Endothelial cell of umbilical vein (primary cell): Measurements from ENCODE around the gene HDAC8. TPM values are rescaled to one million over a fixed set of nuclear protein-coding genes. Genes with fewer than 3 reads are reported as not detected.

ENCODE experiments used
- BruUV-seq: library from RNA; stranded (reverse); fragments of 400-500 nt; replicated peaks from 2 replicates; lab custom pipeline; 2021; lab: Mats Ljungman, UMichigan
- CTCF ChIA-PET: fragments of 300-600, 350-600 bp; sonication (Branson Sonifier 250); formaldehyde crosslinking; loops from one replicate; lab custom pipeline; 2021; ENCODE audit warnings: antibody characterized with exemption, inconsistent platforms; lab: Charles Lee
- POLR2A ChIA-PET: fragments of 300-600, 350-600 bp; sonication (Branson Sonifier 250); formaldehyde crosslinking; loops from one replicate; lab custom pipeline; 2021; ENCODE audit warnings: antibody characterized with exemption, inconsistent platforms; lab: Charles Lee
- DNase-seq: peaks from one replicate; pipeline ENCODE4 v3.0.0-alpha.2; 2011; ENCODE audit warnings: low read depth, low spot score
- FAIRE-seq: peaks from 2 replicates; lab custom pipeline; 2011; peaks lifted over from hg19 to GRCh38; lab: Jason Lieb, UNC
- H2AFZ ChIP-seq: 2 replicates; pipeline ENCODE4 v1.6.0; 2012; ENCODE audit warnings: low read depth, low read length, control low read depth, inconsistent platforms
- H3K27ac ChIP-seq: 2 replicates; pipeline ENCODE4 v1.5.1; 2011; ENCODE audit warnings: low read depth, mild to moderate bottlenecking, control low read depth, low read length, moderate library complexity; ENCODE audit not compliant: insufficient read depth
- H3K27me3 ChIP-seq, 2 experiments: 2 replicates each; pipeline versions ENCODE4 v1.6.0 to v1.6.1; 2011; ENCODE audit warnings: low read length in 2 of 2, mixed read lengths in 1 of 2; ENCODE audit not compliant: control insufficient read depth in 2 of 2, insufficient read depth in 2 of 2
- H3K36me3 ChIP-seq, 2 experiments: 2 replicates in 1 of 2; 3 replicates in 1 of 2; pipeline ENCODE4 v1.5.1; 2011; ENCODE audit warnings: low read length in 2 of 2, mild to moderate bottlenecking in 1 of 2, moderate library complexity in 1 of 2; ENCODE audit not compliant: control insufficient read depth in 2 of 2, insufficient read depth in 2 of 2; ENCODE audit errors: extremely low read depth in 1 of 2
- H3K4me1 ChIP-seq: 3 replicates; pipeline ENCODE4 v1.5.1; 2011; ENCODE audit warnings: mild to moderate bottlenecking, low read length; ENCODE audit not compliant: control insufficient read depth, insufficient read depth; ENCODE audit errors: extremely low read depth
- H3K4me2 ChIP-seq: 2 replicates; pipeline ENCODE4 v1.6.1; 2011; ENCODE audit warnings: low read length, control low read depth, mixed read lengths; ENCODE audit not compliant: insufficient read depth
- H3K4me3 ChIP-seq, 3 experiments: fragments of 200-600 bp in 1 of 3; sonication (generic), shearing (Covaris generic) in 1 of 3; replicated peaks in 1 of 3; 2 replicates each; pipeline ENCODE4 v1.5.1; 2011 to 2016; ENCODE audit warnings: control low read depth in 3 of 3, low read length in 3 of 3, mild to moderate bottlenecking in 2 of 3, inconsistent platforms in 1 of 3, low read depth in 1 of 3, moderate library complexity in 1 of 3; ENCODE audit not compliant: insufficient read depth in 1 of 3
- H3K79me2 ChIP-seq: 2 replicates; pipeline ENCODE4 v1.6.0; 2012; ENCODE audit warnings: low read length, inconsistent platforms; ENCODE audit not compliant: control insufficient read depth, insufficient read depth
- H3K9ac ChIP-seq: replicated peaks from 2 replicates; pipeline ENCODE3; 2011; ENCODE audit warnings: low read length, control low read depth; ENCODE audit not compliant: insufficient read depth; ENCODE audit errors: extremely low read depth
- H3K9me1 ChIP-seq: replicated peaks from 3 replicates; pipeline ENCODE4 v1.6.0; 2011; ENCODE audit warnings: mild to moderate bottlenecking, low read length; ENCODE audit not compliant: control insufficient read depth, insufficient read depth; ENCODE audit errors: extremely low read depth
- H3K9me3 ChIP-seq: replicated peaks from 2 replicates; pipeline ENCODE4 v1.5.1; 2012; ENCODE audit warnings: low read length, inconsistent platforms; ENCODE audit not compliant: control insufficient read depth, insufficient read depth
- H4K20me1 ChIP-seq: replicated peaks from 2 replicates; pipeline ENCODE3; 2011; ENCODE audit warnings: mild to moderate bottlenecking, low read length; ENCODE audit not compliant: control insufficient read depth, insufficient read depth; ENCODE audit errors: extremely low read depth
- EZH2 ChIP-seq: IDR thresholded peaks from 2 replicates; pipeline ENCODE4 v1.6.1; 2012; ENCODE audit warnings: borderline replicate concordance, low read depth, mild to moderate bottlenecking, moderate library complexity, low read length, inconsistent platforms; ENCODE audit not compliant: severe bottlenecking
- FOS ChIP-seq: IDR thresholded peaks from 2 replicates; pipeline ENCODE4 v1.6.1; 2011; ENCODE audit warnings: mild to moderate bottlenecking, low read length, moderate library complexity, borderline replicate concordance; ENCODE audit not compliant: insufficient read depth
- GATA2 ChIP-seq: IDR thresholded peaks from 2 replicates; pipeline ENCODE4 v1.7.0; 2011; ENCODE audit warnings: low read depth, mild to moderate bottlenecking, moderate library complexity, mixed read lengths, low read length; ENCODE audit not compliant: insufficient read length, insufficient read depth
- JUN ChIP-seq: IDR thresholded peaks from 2 replicates; pipeline ENCODE4 v1.6.1; 2011; ENCODE audit warnings: borderline replicate concordance, low read depth; ENCODE audit not compliant: insufficient read length, insufficient read depth
- MYC ChIP-seq: IDR thresholded peaks from one replicate; pipeline ENCODE4 v1.6.1; 2011; ENCODE audit warnings: mild to moderate bottlenecking, low read depth, low read length
- POLR2A ChIP-seq: IDR thresholded peaks from 2 replicates; pipeline ENCODE4 v1.6.1; 2012; ENCODE audit warnings: low read depth, mild to moderate bottlenecking, control low read depth, low read length
- POLR2AphosphoS5 ChIP-seq: IDR thresholded peaks from 2 replicates; pipeline ENCODE4 v1.6.1; 2012; ENCODE audit warnings: low read depth, mild to moderate bottlenecking, control low read depth, low read length, moderate library complexity; ENCODE audit not compliant: insufficient read depth
- dilution Hi-C: fragments of 300-500 bp; cut with MboI; formaldehyde crosslinking; loops from one replicate; pipeline ENCODE4 v1.15.0; 2019; ENCODE audit warnings: low sequenced_read_pairs; ENCODE audit not compliant: extremely low pct_ligation_motif_present
- intact Hi-C: fragments of 100-400 bp; cut with micrococcal nuclease; formaldehyde crosslinking; loops from one replicate; pipeline ENCODE4 v1.10.0; 2022
- polyA plus RNA-seq, 4 experiments: library from polyadenylated mRNA; depleted of rRNA in 3 of 4; stranded (reverse) in 3 of 4; unstranded in 1 of 4; fragments of >200 nt; gene quantifications; 2 replicates each; pipeline versions ENCODE4 v1.2.1 to v1.2.3, GENCODE V29; 2011 to 2012; ENCODE audit warnings: missing spikeins in 1 of 4
- total RNA-seq: library from RNA; stranded (reverse); gene quantifications from 2 replicates; pipeline ENCODE4 v1.2.3, GENCODE V29; 2021
- TF ChIP-seq, protein P1 (sequence below): IDR thresholded peaks from 2 replicates; pipeline ENCODE4 v1.6.1; 2011; ENCODE audit not compliant: insufficient read depth, insufficient read length
- TF ChIP-seq, protein P2 (sequence below), 2 donors: IDR thresholded peaks; 1 replicate in 1 of 2; 2 replicates in 1 of 2; pipeline ENCODE4 v1.5.1; 2011; ENCODE audit warnings: low read length in 2 of 2, mild to moderate bottlenecking in 2 of 2, moderate library complexity in 2 of 2, control low read depth in 1 of 2, inconsistent platforms in 1 of 2, low read depth in 1 of 2; ENCODE audit not compliant: insufficient read depth in 1 of 2; ENCODE audit errors: extremely low read depth in 1 of 2

HDAC8 gene
- total and polyA plus RNA-seq, 2 donors (not counting 3 experiments of a cell fraction or from before 2014, with no cell fraction given): 17.6 to 37.2 TPM

DNA sequence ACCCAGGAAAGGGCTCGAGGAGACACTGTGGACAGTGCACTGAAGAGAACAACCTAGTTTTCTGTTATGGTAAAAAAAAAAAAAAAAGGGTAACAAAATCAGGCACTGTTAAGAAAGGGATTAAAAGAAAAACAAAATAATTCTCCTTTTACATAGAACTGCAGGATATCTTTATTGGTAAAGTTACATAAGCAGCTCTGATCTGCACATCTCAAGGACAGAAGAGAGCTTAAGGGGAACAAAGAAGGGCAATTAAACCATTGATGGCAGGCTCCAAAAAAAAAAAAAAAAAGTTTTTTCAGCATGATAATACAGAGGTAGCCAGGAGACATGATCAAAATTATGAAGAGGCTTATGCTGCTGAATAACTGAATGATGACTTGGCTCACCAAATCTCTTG lies 85.0 kb downstream of the HDAC8 start:
- dilution Hi-C loops (no loop called here), intact Hi-C loops (no loop called here)
- no peak overlapping the region for H3K4me3 ChIP-seq
- no peaks in the 10 kb centered on the region for H3K9me3 ChIP-seq
- TF ChIP-seq POLR2AphosphoS5: no peak
- no peak for TF ChIP-seq EZH2
- no peak for TF ChIP-seq GATA2
- TF ChIP-seq MYC: no peak
- TF ChIP-seq POLR2A: no peak
- TF ChIP-seq, protein P1, sequence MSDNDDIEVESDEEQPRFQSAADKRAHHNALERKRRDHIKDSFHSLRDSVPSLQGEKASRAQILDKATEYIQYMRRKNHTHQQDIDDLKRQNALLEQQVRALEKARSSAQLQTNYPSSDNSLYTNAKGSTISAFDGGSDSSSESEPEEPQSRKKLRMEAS: no peak
- TF ChIP-seq JUN: no peak
- TF ChIP-seq, protein P2, sequence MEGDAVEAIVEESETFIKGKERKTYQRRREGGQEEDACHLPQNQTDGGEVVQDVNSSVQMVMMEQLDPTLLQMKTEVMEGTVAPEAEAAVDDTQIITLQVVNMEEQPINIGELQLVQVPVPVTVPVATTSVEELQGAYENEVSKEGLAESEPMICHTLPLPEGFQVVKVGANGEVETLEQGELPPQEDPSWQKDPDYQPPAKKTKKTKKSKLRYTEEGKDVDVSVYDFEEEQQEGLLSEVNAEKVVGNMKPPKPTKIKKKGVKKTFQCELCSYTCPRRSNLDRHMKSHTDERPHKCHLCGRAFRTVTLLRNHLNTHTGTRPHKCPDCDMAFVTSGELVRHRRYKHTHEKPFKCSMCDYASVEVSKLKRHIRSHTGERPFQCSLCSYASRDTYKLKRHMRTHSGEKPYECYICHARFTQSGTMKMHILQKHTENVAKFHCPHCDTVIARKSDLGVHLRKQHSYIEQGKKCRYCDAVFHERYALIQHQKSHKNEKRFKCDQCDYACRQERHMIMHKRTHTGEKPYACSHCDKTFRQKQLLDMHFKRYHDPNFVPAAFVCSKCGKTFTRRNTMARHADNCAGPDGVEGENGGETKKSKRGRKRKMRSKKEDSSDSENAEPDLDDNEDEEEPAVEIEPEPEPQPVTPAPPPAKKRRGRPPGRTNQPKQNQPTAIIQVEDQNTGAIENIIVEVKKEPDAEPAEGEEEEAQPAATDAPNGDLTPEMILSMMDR (IDR thresholded peaks at IDR 0.05; ENCODE audit: extremely low read depth in 1 of 2, insufficient read depth in 1 of 2, low read depth in 1 of 2, low read length in 2 of 2): no peak
- TF ChIP-seq FOS: no peak
- ChIA-PET CTCF (no interaction called here), POLR2A (no interaction called here)
- H3K4me1 ChIP-seq: no peaks in the 10 kb centered on the region
- DNase-seq: no peak
- no peaks in the 10 kb centered on the region for H3K79me2 ChIP-seq
- H3K9me1 ChIP-seq: no peaks in the 10 kb centered on the region
- H3K36me3 ChIP-seq: peaks cover 0 to 4% of the 10 kb centered on the region in 2 experiments
- H4K20me1 ChIP-seq: no peaks in the 10 kb centered on the region
- H3K9ac ChIP-seq: no peak overlapping the region
- H3K27ac ChIP-seq: no peak overlapping the region
- FAIRE-seq: no peak
- H3K4me2 ChIP-seq: no peak overlapping the region
- no TSS peak for BruUV-seq
- no peak overlapping the region for H2AFZ ChIP-seq
- H3K27me3 ChIP-seq: no peaks in the 10 kb centered on the region
